OCI-LY1 (cell line): ENCODE data around the gene DRG1.
A peak's percentile ranks its signal among the peaks of the same experiment; 100 is the strongest.

Experiments
- H2AFZ ChIP-seq: fragments of 200-600 bp; sonication (generic), shearing (Covaris generic); 2 replicates; pipeline ENCODE4 v1.6.0; 2014; ENCODE audit warnings: antibody characterized with exemption, mild to moderate bottlenecking, low read length
- H3F3A ChIP-seq: fragments of 200-600 bp; sonication (generic), shearing (Covaris generic); 2 replicates; pipeline ENCODE4 v1.6.0; 2014; ENCODE audit warnings: mild to moderate bottlenecking, antibody characterized with exemption, low read length, moderate library complexity; ENCODE audit not compliant: insufficient read depth
- H3K27ac ChIP-seq: fragments of 200-600 bp; sonication (generic); 2 replicates; pipeline ENCODE4 v1.5.1; 2014; ENCODE audit warnings: low read length, mixed run types, mild to moderate bottlenecking, low read depth; ENCODE audit not compliant: poor library complexity, severe bottlenecking
- H3K27me3 ChIP-seq: fragments of 200-600 bp; sonication (generic); 2 replicates; pipeline ENCODE4 v1.6.0; 2014; ENCODE audit warnings: antibody characterized with exemption, mild to moderate bottlenecking, low read length, moderate library complexity; ENCODE audit not compliant: insufficient read depth
- H3K36me3 ChIP-seq: fragments of 200-600 bp; sonication (generic); 2 replicates; pipeline ENCODE4 v1.6.1; 2014; ENCODE audit warnings: mild to moderate bottlenecking, antibody characterized with exemption, low read length, moderate library complexity, mixed read lengths; ENCODE audit not compliant: insufficient read depth
- H3K4me1 ChIP-seq: fragments of 200-600 bp; sonication (generic); 2 replicates; pipeline ENCODE4 v1.5.1; 2014; ENCODE audit warnings: mild to moderate bottlenecking, low read length, moderate library complexity; ENCODE audit not compliant: insufficient read depth, severe bottlenecking
- H3K4me2 ChIP-seq: fragments of 200-600 bp; sonication (generic), shearing (Covaris generic); 2 replicates; pipeline ENCODE4 v1.6.1; 2014; ENCODE audit warnings: low read length
- H3K4me3 ChIP-seq: fragments of 200-600 bp; sonication (generic); 2 replicates; pipeline ENCODE4 v1.5.1; 2014; ENCODE audit warnings: low read length, low read depth, mild to moderate bottlenecking, mixed read lengths; ENCODE audit not compliant: poor library complexity, severe bottlenecking
- H3K79me2 ChIP-seq: fragments of 200-600 bp; shearing (Covaris generic); 2 replicates; pipeline ENCODE4 v1.6.1; 2016; ENCODE audit warnings: mixed run types, low read length, mixed read lengths; ENCODE audit not compliant: insufficient read depth
- H3K9ac ChIP-seq: fragments of 200-600 bp; sonication (generic), shearing (Covaris generic); 2 replicates; pipeline ENCODE4 v1.6.1; 2014; ENCODE audit warnings: mild to moderate bottlenecking, low read length, mixed read lengths
- H3K9me2 ChIP-seq: fragments of 200-600 bp; sonication (generic), shearing (Covaris generic); 2 replicates; pipeline ENCODE4 v1.6.1; 2014; ENCODE audit warnings: low read depth, mild to moderate bottlenecking, low read length, mixed read lengths
- H3K9me3 ChIP-seq: fragments of 200-600 bp; shearing (Covaris generic); 2 replicates; pipeline ENCODE4 v1.6.1; 2014; ENCODE audit warnings: low read length, mixed read lengths
- H4K20me1 ChIP-seq: fragments of 200-600 bp; sonication (generic), shearing (Covaris generic); 2 replicates; pipeline ENCODE4 v1.6.0; 2016; ENCODE audit warnings: mild to moderate bottlenecking, low read length; ENCODE audit not compliant: insufficient read depth
- CTCF ChIP-seq: fragments of 200-600 bp; sonication (generic), shearing (Covaris generic); IDR thresholded peaks from 2 replicates; pipeline ENCODE4 v1.5.1; 2017; ENCODE audit warnings: mild to moderate bottlenecking, antibody characterized with exemption, low read length, moderate library complexity, mixed read lengths
- EZH2 ChIP-seq: fragments of 200-600 bp; sonication (generic), shearing (Covaris generic); IDR thresholded peaks from 2 replicates; pipeline ENCODE4 v1.8.0; 2017; ENCODE audit warnings: borderline replicate concordance, mixed run types, mild to moderate bottlenecking, antibody characterized with exemption, low read length, moderate library complexity, mixed read lengths

Gene DRG1

GRCh38 chr22:31399211-31400022 is at the start of gene DRG1:
TSS of gene DRG1 (plus strand) at chr22:31399604. CDS start at chr22:31399684, 80 bp downstream.
- Histone ChIP-seq H3K27me3 (no peaks in the 10 kb centered on the region), H3K4me2 (peak within 1 kb of the TSS; percentile 86), H3K9me3 (no peaks in the 10 kb centered on the region), H3K9me2 (no peaks in the 10 kb centered on the region), H3K79me2 (peaks cover 30% of the 10 kb centered on the region), H4K20me1 (no peaks in the 10 kb centered on the region), H3K4me3 (peak within 1 kb of the TSS; percentile 76), H3K27ac (peak within 1 kb of the TSS; percentile 38), H2AFZ (no peak within 1 kb of the TSS), H3K4me1 (peaks cover 22% of the 10 kb centered on the region), H3F3A (no peaks in the 10 kb centered on the region), H3K36me3 (peaks cover 29% of the 10 kb centered on the region), H3K9ac (peak within 1 kb of the TSS; percentile 84)
- no peak for TF ChIP-seq CTCF
- TF ChIP-seq EZH2, result no peak

- Histone ChIP-seq H3K27ac (no peak overlapping the region), H2AFZ (no peak overlapping the region), H3K9me2 (no peaks in the 10 kb centered on the region), H3K79me2 (peaks cover 4% of the 10 kb centered on the region), H3K27me3 (no peaks in the 10 kb centered on the region), H3K9me3 (no peaks in the 10 kb centered on the region), H3K4me2 (no peak overlapping the region), H4K20me1 (no peaks in the 10 kb centered on the region), H3F3A (0 out of 2 replicates have a peak, but pooled peaks cover 7% of the 10 kb centered on the region), H3K4me3 (no peak overlapping the region), H3K9ac (no peak overlapping the region), H3K36me3 (peaks cover 3% of the 10 kb centered on the region; the same call in 1 of the 2 replicates), H3K4me1 (peaks cover 16% of the 10 kb centered on the region)
- TF ChIP-seq CTCF, result no peak
- TF ChIP-seq EZH2, result no peak
Measured at GRCh38 chr22:31349960-31350359, 49.4 kb upstream of the DRG1 start.

GRCh38 chr22:31350410-31350863 is 49.0 kb upstream of the DRG1 start:
- H3K36me3 ChIP-seq, result no peaks in the 10 kb centered on the region
- H3K4me3 ChIP-seq, result no peak overlapping the region
- no peaks in the 10 kb centered on the region for H4K20me1 ChIP-seq
- no peak overlapping the region for H2AFZ ChIP-seq
- H3K27ac ChIP-seq, result no peak overlapping the region
- no peaks in the 10 kb centered on the region; the same call in 1 of the 2 replicates for H3K27me3 ChIP-seq
- peaks cover 12% of the 10 kb centered on the region for H3K4me1 ChIP-seq
- no peak overlapping the region for H3K4me2 ChIP-seq
- H3K79me2 ChIP-seq, result no peaks in the 10 kb centered on the region
- H3K9ac ChIP-seq, result no peak overlapping the region
- H3K9me2 ChIP-seq, result no peaks in the 10 kb centered on the region
- TF ChIP-seq EZH2, result no peak
- TF ChIP-seq CTCF, result no peak
- H3K9me3 ChIP-seq, result no peaks in the 10 kb centered on the region
- H3F3A ChIP-seq, result 0 out of 2 replicates have a peak, but pooled peaks cover 7% of the 10 kb centered on the region
